Spleen (tissue), 11 donors: ENCODE results near the gene KRTAP26-1. TPM values are rescaled to one million over a fixed set of nuclear protein-coding genes. Genes with fewer than 3 reads are reported as not detected.

Experiments used
- polyA plus RNA-seq, 3 donors: library from polyadenylated mRNA; stranded (reverse); fragments of 200-250 nt; gene quantifications; one replicate each; pipeline ENCODE4 v1.2.1, GENCODE V29; 2013
- small RNA-seq, 4 donors: library from RNA; depleted of rRNA; stranded (forward); fragments of <200 nt; gene quantifications; one replicate each; pipeline ENCODE3, GENCODE V24; 2016
- total RNA-seq, 7 donors: library from RNA; depleted of rRNA in 3 of 7; stranded (reverse); fragments of >200 nt in 3 of 7; fragmentation: NEBNext Ultra II Directional in 4 of 7; extraction: Animal tissue kit (Norgen Biotek cat#: 25700) in 4 of 7; gene quantifications; one replicate each; pipeline versions ENCODE4 v1.1.0 to v1.2.1, GENCODE V29; 2016 to 2021
- donor health status: healthy with polysubstance abuse.
- donor health status: DM: no; HTN: no; CAD: no; lungs with moderate emphysema.
- donor health status: DM: no; HTN: no; CAD: no.
- donor health status: Bipolar disorder and iron deficiency.
- donor health status: healthy.
- donor health status: DM: no; HTN: no; CAD: no.
- donor health status: DM: yes; HTN: yes; CAD: no.

KRTAP26-1 gene
- total and polyA plus RNA-seq, 10 donors: not detected

Small RNA genes lying within 50 kb of the gene (small RNA-seq; reads per million reads assigned to genes)
- gene KRTAP23-1: 0 reads per million in 4 donors

Other genes with a start within 250 kb of the KRTAP26-1 start
- gene CLDN17, start 153.5 kb downstream of the KRTAP26-1 start, total RNA-seq: not detected
- gene CLDN17, start 153.5 kb downstream of the KRTAP26-1 start, polyA plus RNA-seq: not detected
- not detected for gene CLDN8, start 104.2 kb downstream of the KRTAP26-1 start, total RNA-seq
- gene CLDN8, start 104.2 kb downstream of the KRTAP26-1 start, polyA plus RNA-seq: not detected
- not detected for gene KRTAP24-1, start 37.4 kb downstream of the KRTAP26-1 start, total RNA-seq
- not detected for gene KRTAP24-1, start 37.4 kb downstream of the KRTAP26-1 start, polyA plus RNA-seq
- gene KRTAP25-1, start 30.8 kb downstream of the KRTAP26-1 start, total RNA-seq: not detected
- gene KRTAP25-1, start 30.8 kb downstream of the KRTAP26-1 start, polyA plus RNA-seq: not detected
- gene KRTAP27-1, start 17.4 kb upstream of the KRTAP26-1 start, total RNA-seq: not detected
- gene KRTAP27-1, start 17.4 kb upstream of the KRTAP26-1 start, polyA plus RNA-seq: not detected
- not detected for gene KRTAP23-1, start 28.3 kb upstream of the KRTAP26-1 start, total RNA-seq
- not detected for gene KRTAP23-1, start 28.3 kb upstream of the KRTAP26-1 start, polyA plus RNA-seq
- not detected for gene KRTAP13-2, start 52.0 kb upstream of the KRTAP26-1 start, total RNA-seq
- not detected for gene KRTAP13-2, start 52.0 kb upstream of the KRTAP26-1 start, polyA plus RNA-seq
- gene KRTAP13-1, start 75.7 kb upstream of the KRTAP26-1 start, total RNA-seq: not detected
- not detected for gene KRTAP13-1, start 75.7 kb upstream of the KRTAP26-1 start, polyA plus RNA-seq
- gene KRTAP13-3, start 105.6 kb upstream of the KRTAP26-1 start, total RNA-seq: not detected
- not detected for gene KRTAP13-3, start 105.6 kb upstream of the KRTAP26-1 start, polyA plus RNA-seq
- gene KRTAP13-4, start 109.9 kb upstream of the KRTAP26-1 start, total RNA-seq: not detected
- gene KRTAP13-4, start 109.9 kb upstream of the KRTAP26-1 start, polyA plus RNA-seq: not detected
- gene KRTAP15-1, start 120.0 kb upstream of the KRTAP26-1 start, total RNA-seq: not detected
- gene KRTAP15-1, start 120.0 kb upstream of the KRTAP26-1 start, polyA plus RNA-seq: not detected
- gene KRTAP19-1, start 160.1 kb upstream of the KRTAP26-1 start, total RNA-seq: not detected
- not detected for gene KRTAP19-1, start 160.1 kb upstream of the KRTAP26-1 start, polyA plus RNA-seq
- not detected for gene KRTAP19-2, start 167.1 kb upstream of the KRTAP26-1 start, total RNA-seq
- not detected for gene KRTAP19-2, start 167.1 kb upstream of the KRTAP26-1 start, polyA plus RNA-seq
- gene KRTAP19-3, start 171.7 kb upstream of the KRTAP26-1 start, total RNA-seq: not detected
- not detected for gene KRTAP19-3, start 171.7 kb upstream of the KRTAP26-1 start, polyA plus RNA-seq
- gene KRTAP19-4, start 176.8 kb upstream of the KRTAP26-1 start, total RNA-seq: not detected
- not detected for gene KRTAP19-4, start 176.8 kb upstream of the KRTAP26-1 start, polyA plus RNA-seq
- not detected for gene KRTAP19-5, start 181.8 kb upstream of the KRTAP26-1 start, total RNA-seq
- not detected for gene KRTAP19-5, start 181.8 kb upstream of the KRTAP26-1 start, polyA plus RNA-seq
- gene KRTAP19-6, start 221.5 kb upstream of the KRTAP26-1 start, total RNA-seq: not detected
- not detected for gene KRTAP19-6, start 221.5 kb upstream of the KRTAP26-1 start, polyA plus RNA-seq
- gene KRTAP19-7, start 241.0 kb upstream of the KRTAP26-1 start, total RNA-seq: not detected
- not detected for gene KRTAP19-7, start 241.0 kb upstream of the KRTAP26-1 start, polyA plus RNA-seq